ENCODE measurements around the gene GRAMD2B. TPM values are rescaled to one million over a fixed set of nuclear protein-coding genes. Genes with fewer than 3 reads are reported as not detected.

Gene GRAMD2B
- total RNA-seq, 1 experiment from 2014 or later = 7.2 TPM

GRCh38 chr5:126435261-126435660 is 12.1 kb downstream of the GRAMD2B start:
- no peaks in the 10 kb centered on the region for H3K9me3 ChIP-seq (ENCODE audit: control insufficient read depth in 1 of 2, insufficient read depth in 1 of 2, low read depth in 1 of 2, low read length in 2 of 2)
- no peaks in the 10 kb centered on the region for H3K79me2 ChIP-seq (ENCODE audit: insufficient read depth, low read length)
- ATAC-seq (no peak), DNase-seq (ENCODE audit: low read depth, low spot score) (no peak)
- H4K20me1 ChIP-seq (ENCODE audit: insufficient read depth) = no peaks in the 10 kb centered on the region
- H2AFZ ChIP-seq (ENCODE audit: low read depth, low read length, poor library complexity, severe bottlenecking) = no peak overlapping the region
- intact Hi-C loops (cut with micrococcal nuclease) = no loop called here
- H3K36me3 ChIP-seq (ENCODE audit: control insufficient read depth in 1 of 2, insufficient read depth in 2 of 2, low read length in 2 of 2) = no peaks in the 10 kb centered on the region
- no peak overlapping the region for H3K4me3 ChIP-seq (replicated peaks in 1 of 2; ENCODE audit: low read depth in 1 of 2, low read length in 2 of 2)
- no peak overlapping the region for H3K4me2 ChIP-seq (ENCODE audit: low read length)
- ChIA-PET CTCF (no interaction called here), POLR2A (no interaction called here), RAD21 (ENCODE audit: low non-redundant PET in 1 of 2, low total read pairs in 2 of 2, uncharacterized antibody in 2 of 2, unreplicated experiment in 2 of 2) (no interaction called here)
- TF ChIP-seq YY1 (IDR thresholded peaks at IDR 0.05; ENCODE audit: extremely low read depth, insufficient replicate concordance, low read depth, low read length) (no peak), JUND (IDR thresholded peaks at IDR 0.05) (no peak), POLR2AphosphoS5 (IDR thresholded peaks at IDR 0.05; ENCODE audit: low read depth, low read length) (no peak), ZBTB33 (IDR thresholded peaks at IDR 0.05; ENCODE audit: extremely low read depth, insufficient replicate concordance, low read length) (no peak), ZNF274 (IDR thresholded peaks at IDR 0.05; ENCODE audit: low read depth, low read length) (no peak), EZH2phosphoT487 (IDR thresholded peaks at IDR 0.05; ENCODE audit: borderline replicate concordance) (no peak), CEBPB (IDR thresholded peaks at IDR 0.05; ENCODE audit: low read depth) (no peak), CBX3 (IDR thresholded peaks at IDR 0.05; ENCODE audit: low read depth) (no peak), SRF (IDR thresholded peaks at IDR 0.05; ENCODE audit: low read depth) (no peak), EGR1 (IDR thresholded peaks at IDR 0.05; ENCODE audit: low read depth) (no peak), ATF3 (IDR thresholded peaks at IDR 0.05) (no peak), RAD21 (IDR thresholded peaks at IDR 0.05; ENCODE audit: low read depth) (no peak), ZFX (IDR thresholded peaks at IDR 0.05) (no peak), EZH2 (IDR thresholded peaks at IDR 0.05) (no peak), FOSL1 (IDR thresholded peaks at IDR 0.05; ENCODE audit: low read depth) (no peak)
- TF ChIP-seq, protein P1, sequence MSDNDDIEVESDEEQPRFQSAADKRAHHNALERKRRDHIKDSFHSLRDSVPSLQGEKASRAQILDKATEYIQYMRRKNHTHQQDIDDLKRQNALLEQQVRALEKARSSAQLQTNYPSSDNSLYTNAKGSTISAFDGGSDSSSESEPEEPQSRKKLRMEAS (IDR thresholded peaks at IDR 0.05) = no peak
- H3K4me1 ChIP-seq (ENCODE audit: control insufficient read depth in 1 of 2, insufficient read depth in 2 of 2, low read length in 2 of 2) = peaks cover 0 to 11% of the 10 kb centered on the region in 2 experiments; a peak in 1 of 4 replicates
- no peaks in the 10 kb centered on the region for H3K27me3 ChIP-seq (ENCODE audit: insufficient read depth, low read length)
- no peaks in the 10 kb centered on the region for H3K9me2 ChIP-seq (ENCODE audit: insufficient read depth)
- no peak overlapping the region for H3K9ac ChIP-seq (ENCODE audit: low read length)
- H3K27ac ChIP-seq (ENCODE audit: low read depth, low read length) = no peak overlapping the region
- BruUV-seq (replicated peaks) = no TSS peak
